ENCODE measurements around the gene MCAT.

MCAT gene

GRCh38 chr22:43088627-43088983 is 54.6 kb downstream of the MCAT start:
- no peak for DNase-seq

- no peak for DNase-seq
Measured at GRCh38 chr22:43085658-43086606, 57.3 kb downstream of the MCAT start.

Data from activated effector memory CD4-positive, alpha-beta T cell treated with anti-CD3 and anti-CD28 coated beads, Interleukin-2, amount 50 U/mL, for 16 hours (primary cell).